Thyroid gland (tissue), 4 donors: ENCODE results near the gene ACSL3. TPM values are rescaled to one million over a fixed set of nuclear protein-coding genes. Genes with fewer than 3 reads are reported as not detected.

Source experiments
- DNase-seq, 2 donors: peaks; one replicate each; pipeline ENCODE4 v3.0.0-alpha.2; 2019
- H3K27ac ChIP-seq, 3 donors: fragments of 200-600 bp; sonication (generic); 1 replicate in 2 of 3; 2 replicates in 1 of 3; pipeline ENCODE4 v1.5.1; 2016 to 2019; ENCODE audit warnings: mild to moderate bottlenecking in 1 of 3, moderate library complexity in 1 of 3
- H3K27me3 ChIP-seq: fragments of 200-600 bp; sonication (generic); one replicate; pipeline ENCODE4 v1.5.1; 2019
- H3K36me3 ChIP-seq, 2 donors: fragments of 200-600 bp; sonication (generic); one replicate each; pipeline ENCODE4 v1.5.1; 2016 to 2019
- H3K4me1 ChIP-seq, 2 donors: fragments of 200-600 bp; sonication (generic); one replicate each; pipeline ENCODE4 v1.5.1; 2017 to 2019
- H3K4me3 ChIP-seq, 3 donors: fragments of 200-600 bp; sonication (generic); replicated peaks in 1 of 3; 1 replicate in 2 of 3; 2 replicates in 1 of 3; pipeline ENCODE4 v1.5.1; 2016; ENCODE audit warnings: mild to moderate bottlenecking in 1 of 3
- H3K9me3 ChIP-seq: fragments of 200-600 bp; sonication (generic); one replicate; pipeline ENCODE4 v1.5.1; 2017
- CTCF ChIP-seq, 6 experiments: fragments of 200-600 bp in 3 of 6; fragments of 450-650 bp in 3 of 6; sonication (generic) in 3 of 6; IDR thresholded peaks; one replicate each; pipeline ENCODE4 v1.5.1; 2016 to 2019; ENCODE audit warnings: antibody characterized with exemption in 6 of 6, mild to moderate bottlenecking in 2 of 6, inconsistent platforms in 1 of 6, moderate library complexity in 1 of 6
- POLR2A ChIP-seq, 2 donors: fragments of 450-650 bp; IDR thresholded peaks; one replicate each; pipeline ENCODE4 v1.6.1; 2017; ENCODE audit warnings: antibody characterized with exemption in 2 of 2, mild to moderate bottlenecking in 2 of 2, moderate library complexity in 1 of 2
- WGBS, 2 donors: methylation state at CpG; one replicate each; pipeline ENCODE4 v1.1.5; 2017; 5-methylcytosine and 5-hydroxymethylcytosine counted together
- intact Hi-C: fragments of 100-400 bp; cut with DNase I; formaldehyde crosslinking; loops from one replicate; pipeline ENCODE4 v1.15.1; 2023
- total RNA-seq, 4 donors: library from RNA; depleted of rRNA; stranded (reverse); fragments of >200 nt; gene quantifications; one replicate each; pipeline ENCODE4 v1.2.3, GENCODE V29; 2016

The ACSL3 gene
- total RNA-seq, 4 donors from 2014 or later = 62.0 to 85.8 (median 76.6) TPM

DNA sequence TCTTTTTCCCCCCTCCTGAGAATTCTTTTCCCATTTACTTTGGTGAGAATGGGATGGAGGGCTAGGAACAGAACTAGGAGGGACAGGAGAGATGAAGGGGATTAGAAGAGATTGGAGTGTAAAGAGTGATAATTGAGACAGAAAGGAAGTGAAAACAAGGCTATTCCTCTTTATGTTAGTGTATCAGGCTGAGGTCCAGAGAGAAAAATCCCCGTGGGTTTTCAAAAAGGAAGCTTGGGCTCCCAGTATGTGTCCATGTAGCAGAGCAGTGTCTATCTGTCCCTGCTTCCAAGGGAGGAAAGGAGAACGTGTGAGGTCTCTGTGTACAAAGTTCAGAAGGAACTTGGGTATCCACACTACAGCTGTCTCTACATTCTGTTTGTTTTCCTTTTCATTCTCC lies 131.3 kb downstream of the ACSL3 start:
- no peaks in the 10 kb centered on the region for H3K9me3 ChIP-seq
- DNase-seq = no peak
- intact Hi-C loops = no loop called here
- no peak overlapping the region for H3K27ac ChIP-seq
- H3K27me3 ChIP-seq = no peaks in the 10 kb centered on the region
- 48 to 54% methylated on average over 2 of the region's 2 CpGs for WGBS, 2 donors
- no peaks in the 10 kb centered on the region for H3K36me3 ChIP-seq
- H3K4me3 ChIP-seq = no peak overlapping the region
- H3K4me1 ChIP-seq = peaks cover 13 to 15% of the 10 kb centered on the region in 2 donors
- TF ChIP-seq CTCF (IDR thresholded peaks at IDR 0.05) = no peak
- no peak for TF ChIP-seq POLR2A (IDR thresholded peaks at IDR 0.05)

Other genes starting within 250 kb of the ACSL3 start
- gene FARSB, start 204.9 kb upstream of the ACSL3 start, total RNA-seq = 10 to 100 TPM; 12.9 to 16.0 (median 13.8) TPM
- not detected for gene MOGAT1, start 189.4 kb upstream of the ACSL3 start, total RNA-seq
- gene KCNE4, start 191.2 kb downstream of the ACSL3 start, total RNA-seq = 10 to 100 TPM in 3 of 4 donors, 1 to 10 TPM in 1; 7.8 to 19.6 (median 18.4) TPM